Measurements from ENCODE around the gene PTGES3. TPM values are rescaled to one million over a fixed set of nuclear protein-coding genes. Genes with fewer than 3 reads are reported as not detected.

Gene PTGES3
- total RNA-seq, 1 experiment from 2014 or later: 435 TPM

GRCh38 chr12:56714431-56714929 lies 26.4 kb upstream of the PTGES3 start:
- no peak overlapping the region for H3K23ac ChIP-seq (ENCODE audit: insufficient read length, low read depth, low read length)
- no peaks in the 10 kb centered on the region for H3K79me1 ChIP-seq (ENCODE audit: insufficient read depth, low read depth, low read length, poor library complexity, severe bottlenecking)
- H3K4me2 ChIP-seq (ENCODE audit: insufficient read depth, insufficient read length, low read length): no peak overlapping the region
- H3T11ph ChIP-seq (ENCODE audit: low read length): no peak overlapping the region
- no peaks in the 10 kb centered on the region for H3K23me2 ChIP-seq (ENCODE audit: insufficient read length, low read depth, low read length, poor library complexity, severe bottlenecking)
- no peak overlapping the region for H2AK5ac ChIP-seq (ENCODE audit: insufficient read length, low read length)
- H4K91ac ChIP-seq (ENCODE audit: insufficient read length, low read depth, low read length): no peak overlapping the region
- no peaks in the 10 kb centered on the region; the same call in 1 of the 2 replicates for H3K4me1 ChIP-seq (ENCODE audit: insufficient read depth, low read length)
- DNase-seq: no peak
- H3K14ac ChIP-seq (ENCODE audit: insufficient read depth, low read length): no peak overlapping the region
- no peak overlapping the region for H2BK15ac ChIP-seq (ENCODE audit: low read depth, low read length)
- no peak overlapping the region for H3K27ac ChIP-seq (ENCODE audit: insufficient read length, low read depth, low read length)
- no peak overlapping the region for H2BK120ac ChIP-seq (ENCODE audit: low read depth, low read length, poor library complexity, severe bottlenecking)
- no peak for TF ChIP-seq CTCF (conservative IDR thresholded peaks at IDR 0.05)
- H2BK12ac ChIP-seq (ENCODE audit: insufficient read length, low read depth, low read length): no peak overlapping the region
- H3K9me3 ChIP-seq (ENCODE audit: control insufficient read depth, low read depth, low read length): no peaks in the 10 kb centered on the region
- no peak overlapping the region for H2BK5ac ChIP-seq (ENCODE audit: insufficient read length, low read length)
- no peak overlapping the region for H3K18ac ChIP-seq (ENCODE audit: insufficient read length, low read depth, low read length)
- H3K79me2 ChIP-seq (ENCODE audit: insufficient read depth, low read length): peaks cover 2% of the 10 kb centered on the region; the same call in 1 of the 2 replicates
- Mint-ChIP-seq H3K27ac (peak overlapping the region in 1 of 3 experiments; percentile 23; a peak in 1 of 7 replicates), H3K27me3 (ENCODE audit: low read depth) (no peaks in the 10 kb centered on the region), H3K36me3 (ENCODE audit: insufficient read depth in 1 of 3, low read depth in 3 of 3) (peaks cover 61 to 70% (median 66%) of the 10 kb centered on the region in 3 experiments; a peak in 6 of 7 replicates), H3K4me3 (no peak overlapping the region), H3K4me1 (peaks cover 22 to 25% of the 10 kb centered on the region in 2 experiments), H3K9me3 (no peaks in the 10 kb centered on the region)
- no peak overlapping the region for H4K5ac ChIP-seq (ENCODE audit: insufficient read length, low read depth, low read length)
- WGBS (ENCODE audit: extremely low coverage, insufficient read length, low lambda C conversion rate): no CpG with 5 or more reads among the region's 2 CpGs
- H4K8ac ChIP-seq (replicated peaks; ENCODE audit: insufficient read length, low read depth, low read length): no peak overlapping the region
- H3K4ac ChIP-seq (ENCODE audit: low read depth, low read length): no peak overlapping the region
- H3K56ac ChIP-seq (ENCODE audit: insufficient read length, low read depth, low read length): no peak overlapping the region
- no peak overlapping the region for H2BK20ac ChIP-seq (ENCODE audit: low read depth, low read length, poor library complexity, severe bottlenecking)
- H4K20me1 ChIP-seq (ENCODE audit: control insufficient read depth, insufficient read depth, insufficient read length): no peaks in the 10 kb centered on the region
- H2AFZ ChIP-seq (ENCODE audit: low read length): no peak overlapping the region
- no peaks in the 10 kb centered on the region for H3K27me3 ChIP-seq (ENCODE audit: insufficient read depth, low read length)
- no peak overlapping the region for H3K9ac ChIP-seq (ENCODE audit: extremely low read depth, insufficient read length, low read length)

Data from H9 (cell line).